ENCODE measurements around the gene NCAM1.

- no peak for TF ChIP-seq FOXA1 (IDR thresholded peaks at IDR 0.05)
- no peak for TF ChIP-seq FOXK2 (IDR thresholded peaks at IDR 0.05)
- TF ChIP-seq ELF4 (IDR thresholded peaks at IDR 0.05) = no peak
- TF ChIP-seq ARNT (IDR thresholded peaks at IDR 0.05) = no peak
Observed at GRCh38 chr11:113177671-113178070, 216.5 kb downstream of the NCAM1 start.
